HG03066 (cell line): ENCODE measurements around the gene KCNMA1.

Source experiments
- ATAC-seq: cut with Tn5 transposase; IDR thresholded peaks from one replicate; pipeline ENCODE4 v1.9.1; 2021; ENCODE audit warnings: low read depth; ENCODE audit not compliant: unreplicated experiment

KCNMA1 gene

DNA sequence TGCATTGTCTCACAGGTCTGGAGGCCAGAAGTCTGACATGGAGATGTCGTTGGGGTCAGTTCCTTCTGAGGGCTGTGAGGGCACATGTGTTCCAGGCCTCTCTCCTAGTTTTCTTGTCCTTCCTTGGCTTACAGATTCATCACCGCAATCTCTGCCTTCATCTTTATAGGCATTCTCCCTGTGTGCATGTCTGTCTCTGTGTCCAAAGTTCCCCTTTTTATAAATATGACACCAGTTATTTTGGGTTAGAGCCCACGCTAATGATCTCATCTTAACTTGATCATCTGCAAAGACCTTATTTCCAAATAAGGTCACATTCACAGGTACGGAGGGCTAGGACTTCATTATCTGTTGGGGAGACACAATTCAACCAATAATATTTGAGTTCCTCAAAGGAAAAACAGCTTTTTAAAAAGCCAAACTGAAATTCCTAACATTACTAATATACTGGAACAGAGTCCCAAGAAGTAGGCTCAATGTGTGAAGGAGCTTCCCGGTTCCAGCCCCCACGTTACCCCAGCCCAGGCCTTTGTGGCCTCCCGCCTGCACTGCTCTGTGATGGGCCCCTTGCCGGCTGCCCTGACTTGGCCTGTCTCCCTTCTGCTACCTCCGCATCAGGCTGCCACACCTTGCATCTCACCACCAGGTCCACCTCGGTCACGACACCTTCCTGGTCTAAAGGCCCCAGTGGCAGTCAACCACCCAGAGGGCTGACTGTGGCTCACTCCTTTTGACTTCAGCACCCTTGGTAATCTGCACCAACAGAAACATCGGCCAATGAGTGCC, 142.7 kb downstream of the KCNMA1 start:
- ATAC-seq, result no peak

GRCh38 chr10:77494327-77494726, 143.3 kb downstream of the KCNMA1 start:
- ATAC-seq, result no peak

GRCh38 chr10:77493851-77494261, 143.8 kb downstream of the KCNMA1 start:
- no peak for ATAC-seq

DNA sequence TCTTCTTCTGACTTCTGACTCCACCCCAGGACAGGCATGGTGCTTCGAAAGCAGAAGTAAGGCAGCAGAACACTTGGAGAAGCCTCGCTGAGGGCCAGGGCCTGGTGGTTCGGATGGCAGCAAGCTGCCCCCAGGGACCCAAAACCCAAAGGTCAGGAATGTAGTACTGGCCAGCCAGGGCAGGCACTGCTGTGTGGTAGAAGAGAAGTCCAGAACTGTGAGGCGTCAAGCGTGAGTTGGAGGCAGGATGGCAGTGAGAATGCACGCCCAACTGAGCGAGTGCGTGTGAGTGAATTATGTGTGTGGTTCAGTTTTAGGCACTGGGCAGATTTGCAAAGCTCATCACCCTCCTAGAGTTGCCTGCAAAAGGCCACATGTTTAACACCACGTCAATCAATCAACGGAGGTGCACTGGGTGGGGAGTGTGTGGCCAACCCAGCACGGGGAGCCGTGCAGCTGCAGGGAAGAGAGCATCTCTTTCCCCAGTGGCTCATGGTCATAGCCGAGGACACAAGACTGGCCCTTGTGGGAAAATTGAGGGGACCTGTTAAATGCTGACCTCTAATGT, 144.3 kb downstream of the KCNMA1 start:
- ATAC-seq, result no peak

DNA sequence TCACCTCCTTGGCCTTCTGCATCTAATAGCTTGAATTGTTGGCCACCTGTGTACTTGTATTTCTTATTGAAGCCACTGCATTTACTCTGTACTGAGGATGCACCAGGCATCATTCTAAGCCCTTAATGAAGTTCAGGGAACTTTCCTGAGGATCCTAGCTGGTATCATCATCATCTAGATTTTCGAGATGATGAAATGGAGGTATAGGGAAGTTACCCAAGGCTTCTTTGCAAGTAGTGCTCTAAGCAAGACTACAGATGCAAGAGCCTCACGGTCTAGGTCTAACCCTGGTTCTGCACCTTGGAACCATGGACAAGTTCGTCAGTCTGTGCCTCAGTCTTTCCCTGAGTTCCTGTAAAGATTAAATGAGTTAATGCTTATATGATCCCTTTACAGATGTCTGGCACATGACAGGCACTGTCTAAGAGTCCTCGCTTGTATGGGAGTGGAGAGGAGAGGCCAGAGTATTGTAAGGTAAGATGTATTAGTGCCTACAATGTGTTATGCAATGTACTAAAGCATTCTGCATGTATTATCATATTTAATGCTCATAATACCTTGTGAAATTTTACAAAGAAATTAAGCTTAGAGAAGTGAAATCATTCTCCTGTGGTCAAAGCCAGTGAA, 145.1 kb downstream of the KCNMA1 start:
- no peak for ATAC-seq

DNA sequence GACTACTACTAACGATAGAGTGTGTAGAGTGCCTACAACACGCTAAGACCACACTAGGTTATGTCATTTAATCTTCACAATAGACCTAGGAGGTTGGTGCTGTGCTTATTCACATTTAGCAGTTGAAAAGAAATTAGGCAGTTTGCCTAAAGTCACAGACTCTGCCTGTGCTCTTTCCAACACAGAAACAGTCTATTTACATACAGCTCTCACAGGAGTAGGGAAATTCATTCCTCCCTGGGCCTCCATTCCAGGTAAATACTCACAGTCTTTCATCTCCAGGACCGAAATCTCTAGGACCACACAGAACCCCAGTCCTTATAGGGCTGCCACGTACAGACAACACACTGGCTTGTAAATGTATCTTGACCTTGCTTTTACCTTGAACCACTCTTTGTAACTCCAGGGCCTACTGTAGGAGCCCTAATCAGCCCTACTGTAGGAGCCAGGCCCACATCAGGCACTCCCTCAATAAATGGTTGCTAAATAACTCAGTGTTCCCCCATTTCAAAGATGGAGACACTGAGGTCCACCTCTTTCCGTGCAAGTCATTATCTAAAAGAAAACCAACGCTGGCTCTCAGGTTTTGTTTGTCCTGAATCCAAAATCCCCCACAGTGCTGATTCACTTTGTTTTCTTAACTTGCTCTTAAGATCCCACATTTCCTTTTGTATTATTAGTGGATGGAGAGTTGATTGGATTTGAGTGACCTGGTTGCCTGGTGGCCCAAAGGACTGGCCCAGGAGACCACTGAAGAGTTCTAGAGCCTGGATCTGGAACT, 146.9 kb downstream of the KCNMA1 start:
- ATAC-seq, result no peak

DNA sequence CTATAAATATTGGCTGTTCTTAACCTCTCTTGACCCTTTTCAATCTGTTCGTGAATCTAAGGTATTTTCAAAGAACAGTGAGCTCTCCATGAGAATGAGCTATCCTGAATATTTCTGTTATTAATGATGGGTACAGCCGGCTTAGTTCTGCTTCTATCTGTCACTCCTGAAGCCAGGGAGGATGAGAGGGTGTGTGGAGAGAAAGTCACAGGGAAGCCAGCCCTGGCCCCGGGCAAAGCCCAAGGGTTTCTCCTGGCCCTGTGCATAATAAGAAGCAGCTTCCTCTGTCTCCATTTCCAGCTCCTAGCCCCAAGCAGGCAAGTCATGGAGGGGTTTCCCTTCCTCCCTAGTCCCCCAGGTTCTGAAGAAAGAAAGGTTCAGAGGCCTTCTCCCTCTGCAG, 151.1 kb downstream of the KCNMA1 start:
- ATAC-seq, result no peak

DNA sequence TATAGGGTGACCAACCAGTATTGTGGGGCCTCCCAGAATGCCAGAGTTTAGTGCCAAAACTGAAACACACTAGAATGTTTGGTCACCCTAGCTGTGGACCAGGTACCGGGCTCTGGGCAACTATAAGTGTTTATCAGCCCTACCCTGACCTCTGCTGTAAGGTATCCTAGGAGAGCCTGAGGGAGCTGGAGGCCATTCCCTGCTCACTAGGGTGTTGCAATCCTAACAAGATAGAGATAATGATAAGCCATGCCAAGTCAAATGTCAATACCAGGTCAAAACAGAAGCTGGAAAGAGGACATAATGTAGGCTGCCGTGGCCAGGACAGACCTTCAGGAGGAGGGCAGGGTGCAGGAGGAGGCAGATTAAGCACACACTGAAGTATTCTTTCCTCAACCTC, 151.8 kb downstream of the KCNMA1 start:
- no peak for ATAC-seq

GRCh38 chr10:77482072-77482471, 155.5 kb downstream of the KCNMA1 start:
- no peak for ATAC-seq

DNA sequence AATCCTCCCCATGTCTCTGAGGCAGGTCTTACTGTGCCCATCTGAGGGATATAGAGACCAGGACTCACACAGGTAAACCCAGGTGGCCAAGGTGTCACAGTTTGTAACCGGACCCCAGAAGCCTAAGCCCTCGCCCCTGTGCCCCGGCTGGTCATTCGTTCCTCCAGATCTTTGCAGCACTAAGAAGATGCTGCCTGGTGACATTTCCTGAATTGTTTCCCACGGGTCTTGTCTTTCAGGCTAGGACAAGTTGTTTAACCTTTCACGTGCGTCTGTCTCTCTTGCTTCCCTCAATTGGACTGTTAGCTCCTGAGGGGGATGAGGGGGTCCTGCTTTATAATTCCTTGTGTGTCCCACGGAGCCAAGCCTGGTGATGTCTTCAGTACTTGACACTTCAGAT, 158.0 kb downstream of the KCNMA1 start:
- ATAC-seq, result no peak

DNA sequence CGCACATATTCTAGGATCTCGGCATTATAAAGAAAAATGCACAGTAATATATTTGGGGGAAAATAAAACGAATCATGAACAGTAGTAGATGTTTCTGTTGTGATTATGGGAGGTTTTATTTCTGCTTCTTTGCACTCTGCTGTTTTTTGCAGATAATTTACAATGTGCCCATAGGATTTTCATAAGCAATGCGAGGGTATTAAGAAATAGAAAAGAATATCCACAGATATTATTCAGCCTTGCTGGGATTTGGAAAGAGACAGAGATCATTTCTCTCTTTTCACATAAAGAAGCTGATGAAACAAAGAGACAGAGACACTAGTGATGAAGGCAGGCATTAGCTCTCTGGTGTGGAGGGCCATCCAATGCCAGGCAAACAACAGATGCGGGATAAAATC, 158.6 kb downstream of the KCNMA1 start:
- ATAC-seq, result no peak

DNA sequence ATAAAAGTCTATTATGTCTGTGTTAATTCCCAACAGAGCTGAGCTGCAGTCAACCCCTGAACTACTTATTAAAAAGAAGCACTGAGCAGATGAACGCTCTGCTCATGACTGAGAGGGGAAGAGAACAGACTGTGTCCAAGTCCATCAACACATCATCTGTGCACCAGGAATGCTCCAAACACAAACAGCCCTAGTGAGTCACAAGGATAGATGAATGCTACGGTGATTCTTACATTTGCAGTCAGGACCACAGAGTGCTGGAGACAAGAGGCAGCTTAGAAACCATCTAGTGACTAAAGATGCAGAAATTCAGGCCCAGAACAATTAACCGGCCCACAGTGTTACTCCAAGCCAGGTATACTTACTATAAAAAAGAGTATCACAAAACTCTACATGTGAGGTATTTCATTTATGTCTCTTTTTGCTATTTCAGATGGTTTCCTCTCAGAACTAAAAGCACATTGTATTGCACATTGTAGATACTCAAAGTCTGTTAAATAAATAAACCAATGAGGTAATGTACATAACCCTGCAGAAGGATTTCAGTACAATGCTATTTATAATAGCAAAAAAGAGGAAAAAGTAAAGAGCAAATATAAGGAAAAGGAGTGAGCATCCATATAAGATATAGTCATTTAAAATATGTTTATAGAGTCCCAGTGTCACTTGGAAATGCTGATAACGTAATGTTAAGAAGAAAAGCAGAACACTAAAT, 159.2 kb downstream of the KCNMA1 start:
- no peak for ATAC-seq

DNA sequence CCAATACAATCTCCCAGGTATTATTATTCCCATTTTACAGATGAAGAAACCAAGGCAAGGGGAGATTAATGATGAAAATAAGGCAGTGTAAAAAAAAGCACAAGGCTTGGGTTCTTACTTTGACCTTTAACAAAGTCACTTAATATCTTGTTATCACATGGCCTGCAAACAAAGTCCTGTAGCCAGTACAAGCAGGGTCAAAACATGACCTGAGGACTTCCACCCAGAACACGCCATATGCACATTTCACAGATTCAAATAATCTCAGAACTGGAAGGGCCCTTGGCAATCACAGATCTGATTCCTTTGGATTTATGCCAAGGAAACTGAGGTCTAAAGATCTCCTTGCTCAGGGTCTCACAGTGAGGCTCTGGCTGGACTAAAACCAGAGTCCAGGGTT, 162.1 kb downstream of the KCNMA1 start:
- no peak for ATAC-seq

DNA sequence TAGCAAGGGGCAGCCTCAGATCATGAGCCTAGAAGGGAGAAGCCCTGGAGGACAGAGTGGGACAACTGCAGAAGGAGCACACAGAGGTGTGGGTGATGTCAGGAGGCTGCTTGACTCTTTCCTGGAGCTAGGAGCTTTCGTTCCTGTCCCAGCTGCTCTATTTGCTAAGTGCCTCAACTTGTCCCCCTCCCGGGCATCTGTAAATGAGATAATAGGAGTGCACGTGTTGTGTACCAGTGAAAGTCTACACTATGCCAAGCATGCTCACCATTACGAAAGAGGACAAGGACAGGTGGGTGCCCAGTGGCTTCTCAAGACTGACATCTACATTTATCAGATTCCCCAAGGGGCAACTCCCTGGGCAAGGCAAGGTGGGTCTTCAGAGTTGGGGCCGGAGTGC, 162.7 kb downstream of the KCNMA1 start:
- ATAC-seq, result no peak

GRCh38 chr10:77474386-77474785, 163.2 kb downstream of the KCNMA1 start:
- ATAC-seq, result no peak

GRCh38 chr10:77472146-77472545, 165.5 kb downstream of the KCNMA1 start:
- ATAC-seq, result no peak

DNA sequence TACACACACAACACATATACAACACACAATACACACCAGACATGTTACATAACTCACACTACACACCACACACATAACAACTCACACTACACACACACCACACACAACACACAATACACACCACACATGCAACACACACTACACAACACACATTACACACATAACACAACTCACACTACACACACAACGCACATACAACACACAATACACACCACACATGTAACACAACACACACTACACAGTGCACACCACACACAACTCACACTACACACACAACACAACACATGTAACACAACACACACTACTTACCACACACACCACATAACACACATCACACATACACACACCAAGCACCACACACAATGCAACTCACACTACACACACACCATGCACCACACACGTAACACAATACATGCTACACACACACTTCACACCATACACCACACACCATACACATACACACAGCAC, 166.5 kb downstream of the KCNMA1 start:
- no peak for ATAC-seq

DNA sequence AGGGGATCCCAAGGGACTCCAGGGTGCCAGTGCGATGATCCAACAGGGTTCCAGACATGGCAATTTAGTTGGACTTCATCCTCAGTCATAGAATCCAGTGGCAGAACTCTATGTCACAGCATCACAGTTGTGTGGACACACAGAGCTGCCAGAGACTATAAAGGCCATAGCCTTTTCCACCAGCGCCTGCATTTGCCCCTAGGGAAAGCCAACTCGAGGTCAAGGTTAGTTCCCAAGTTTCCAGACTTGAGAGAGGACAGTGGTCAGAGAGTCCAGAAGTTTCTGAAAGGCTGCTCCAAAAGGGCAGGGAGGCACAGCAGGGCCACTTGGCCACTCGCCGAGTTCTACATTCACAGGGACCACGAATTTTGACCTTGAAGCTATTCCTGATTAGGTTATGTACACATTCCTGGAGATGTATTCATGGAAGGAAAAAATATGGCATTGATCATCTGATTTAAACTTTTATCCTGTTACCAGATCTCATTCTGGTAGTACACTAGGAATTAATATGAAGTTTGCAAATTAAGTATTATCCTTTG, 170.1 kb downstream of the KCNMA1 start:
- ATAC-seq, result no peak

- no peak for ATAC-seq
Measured at GRCh38 chr10:77463967-77464745, 173.5 kb downstream of the KCNMA1 start.
